HepG2 (cell line): ENCODE data around the gene GRM7. TPM values are rescaled to one million over a fixed set of nuclear protein-coding genes. Genes with fewer than 3 reads are reported as not detected.

ENCODE experiments used
- ATAC-seq: fragments of 200-7000 bp; cut with Tn5 transposase; 3 replicates; pipeline ENCODE4 v1.9.1; 2020; ENCODE audit warnings: mild to moderate bottlenecking, moderate library complexity
- BruUV-seq: library from RNA; stranded (reverse); fragments of 400-500 nt; replicated peaks from 2 replicates; lab custom pipeline; 2021; lab: Mats Ljungman, UMichigan
- CTCF ChIA-PET: fragments of 300-600 bp; formaldehyde crosslinking; extraction: SDS; loops from one replicate; lab custom pipeline; 2021; ENCODE audit warnings: low total read pairs, inconsistent platforms, low intra/inter-chr PET ratio; lab: Yijun Ruan, JAX
- POLR2A ChIA-PET: fragments of 350-600 bp; sonication (Branson Sonifier 250); formaldehyde crosslinking; loops from one replicate; lab custom pipeline; 2020; ENCODE audit warnings: antibody characterized with exemption, inconsistent platforms; lab: Yijun Ruan, JAX
- DNase-seq: peaks from one replicate; pipeline ENCODE4 v3.0.0-alpha.2; 2015; ENCODE audit warnings: low spot score
- FAIRE-seq: peaks from 3 replicates; lab custom pipeline; 2011; peaks lifted over from hg19 to GRCh38; lab: Jason Lieb, UNC
- H2AFZ ChIP-seq: one replicate; pipeline ENCODE4 v1.6.1; 2011; ENCODE audit warnings: low read length, inconsistent platforms
- H3K27ac ChIP-seq: fragments of 300-600 bp; 3 replicates; pipeline ENCODE4 v1.8.0; 2011; ENCODE audit warnings: mixed run types, mild to moderate bottlenecking, mixed read lengths, low read length, inconsistent platforms; ENCODE audit not compliant: insufficient read depth; ENCODE audit errors: extremely low read length
- H3K27me3 ChIP-seq, 2 experiments: fragments of 200-600 bp in 1 of 2; 2 replicates in 1 of 2; 3 replicates in 1 of 2; pipeline versions ENCODE4 v1.6.0 to v1.8.0; 2011; ENCODE audit warnings: low read length in 2 of 2, mild to moderate bottlenecking in 2 of 2, moderate library complexity in 2 of 2, inconsistent platforms in 1 of 2; ENCODE audit not compliant: insufficient read depth in 2 of 2, control insufficient read depth in 1 of 2
- H3K36me3 ChIP-seq, 2 experiments: fragments of 200-600 bp in 1 of 2; replicated peaks in 1 of 2; 2 replicates in 1 of 2; 3 replicates in 1 of 2; pipeline versions ENCODE4 v1.5.1 to v1.8.0; 2011; ENCODE audit warnings: low read length in 2 of 2, inconsistent platforms in 1 of 2; ENCODE audit not compliant: insufficient read depth in 2 of 2, control insufficient read depth in 1 of 2
- H3K4me1 ChIP-seq: 2 replicates; pipeline ENCODE4 v1.5.1; 2012; ENCODE audit warnings: low read length, inconsistent platforms; ENCODE audit not compliant: insufficient read depth
- H3K4me2 ChIP-seq: 2 replicates; pipeline ENCODE4 v1.6.0; 2011; ENCODE audit warnings: low read depth, low read length, inconsistent platforms
- H3K4me3 ChIP-seq, 3 experiments: fragments of 200-600 bp in 1 of 3; sonication (generic), shearing (Covaris generic) in 1 of 3; replicated peaks in 1 of 3; 2 replicates each; pipeline ENCODE4 v1.5.1; 2011 to 2016; ENCODE audit warnings: low read length in 3 of 3, inconsistent platforms in 2 of 3, low read depth in 2 of 3, mild to moderate bottlenecking in 2 of 3, control low read depth in 1 of 3, mixed read lengths in 1 of 3; ENCODE audit not compliant: insufficient read depth in 1 of 3
- H3K79me2 ChIP-seq: one replicate; pipeline ENCODE4 v1.6.1; 2011; ENCODE audit warnings: low read length, inconsistent platforms; ENCODE audit not compliant: insufficient read depth
- H3K9ac ChIP-seq: 2 replicates; pipeline ENCODE4 v1.6.0; 2011; ENCODE audit warnings: mild to moderate bottlenecking, low read depth, low read length, inconsistent platforms; ENCODE audit not compliant: insufficient read depth
- H3K9me3 ChIP-seq: 2 replicates; pipeline ENCODE4 v1.5.1; 2012; ENCODE audit warnings: mild to moderate bottlenecking, low read length
- H4K20me1 ChIP-seq: 2 replicates; pipeline ENCODE4 v1.6.0; 2011; ENCODE audit warnings: inconsistent platforms, mild to moderate bottlenecking, low read length, moderate library complexity; ENCODE audit not compliant: insufficient read depth
- CHD4 ChIP-seq: fragments of 200-600 bp; sonication (generic); IDR thresholded peaks from 2 replicates; pipeline ENCODE4 v1.7.0; 2017; ENCODE audit warnings: mild to moderate bottlenecking, low read length, borderline replicate concordance
- CREB3 ChIP-seq: sonication (generic); formaldehyde crosslinking; IDR thresholded peaks from 2 replicates; pipeline ENCODE4 v1.5.0; 2020; ENCODE audit warnings: missing genetic modification reagents
- DBP ChIP-seq: sonication (generic); formaldehyde crosslinking; IDR thresholded peaks from 2 replicates; pipeline ENCODE4 v1.4.0; 2020; ENCODE audit warnings: missing genetic modification reagents; ENCODE audit errors: not compliant biosample characterization
- ETV5 ChIP-seq: IDR thresholded peaks from 2 replicates; pipeline ENCODE4 v1.6.1; 2018; ENCODE audit warnings: missing biosample characterization, missing genetic modification reagents, inconsistent platforms, borderline replicate concordance
- GPN1 ChIP-seq: sonication (generic); formaldehyde crosslinking; IDR thresholded peaks from 2 replicates; pipeline ENCODE4 v1.5.1; 2020; ENCODE audit warnings: missing genetic modification reagents, borderline replicate concordance
- MEF2D ChIP-seq: sonication (generic); formaldehyde crosslinking; IDR thresholded peaks from 2 replicates; pipeline ENCODE4 v1.5.1; 2020; ENCODE audit warnings: mild to moderate bottlenecking, missing genetic modification reagents
- SSRP1 ChIP-seq: IDR thresholded peaks from 2 replicates; pipeline ENCODE4 v1.6.1; 2016; ENCODE audit warnings: control low read depth
- UBTF ChIP-seq: sonication (generic); formaldehyde crosslinking; IDR thresholded peaks from 2 replicates; pipeline ENCODE4 v1.4.0; 2020; ENCODE audit warnings: mild to moderate bottlenecking, missing genetic modification reagents
- ZGPAT ChIP-seq: IDR thresholded peaks from 2 replicates; pipeline ENCODE4 v1.6.1; 2016; ENCODE audit warnings: mild to moderate bottlenecking
- ZNF138 ChIP-seq: sonication (generic); formaldehyde crosslinking; IDR thresholded peaks from 2 replicates; pipeline ENCODE4 v1.5.0; 2020; ENCODE audit warnings: mild to moderate bottlenecking, low read depth, missing genetic modification reagents
- ZNF234 ChIP-seq: sonication (generic); formaldehyde crosslinking; conservative IDR thresholded peaks from 2 replicates; pipeline ENCODE4 v1.5.1; 2020; ENCODE audit warnings: mild to moderate bottlenecking, missing genetic modification reagents
- ZNF3 ChIP-seq: IDR thresholded peaks from 2 replicates; pipeline ENCODE4 v1.7.0; 2017; ENCODE audit warnings: inconsistent platforms
- ZNF558 ChIP-seq: sonication (generic); formaldehyde crosslinking; IDR thresholded peaks from 2 replicates; pipeline ENCODE4 v1.9.0; 2022; ENCODE audit warnings: mild to moderate bottlenecking, missing genetic modification reagents, borderline replicate concordance
- ZNF577 ChIP-seq: sonication (generic); formaldehyde crosslinking; IDR thresholded peaks from 2 replicates; pipeline ENCODE4 v1.4.0; 2020; ENCODE audit warnings: mild to moderate bottlenecking, low read depth, missing genetic modification reagents, borderline replicate concordance
- ZNF737 ChIP-seq: sonication (generic); formaldehyde crosslinking; IDR thresholded peaks from 2 replicates; pipeline ENCODE4 v1.5.0; 2020; ENCODE audit warnings: missing genetic modification reagents, mild to moderate bottlenecking, borderline replicate concordance
- WGBS: methylation state at CpG from one replicate; pipeline ENCODE4 v1.1.6; 2017; ENCODE audit warnings: low lambda C conversion rate; 5-methylcytosine and 5-hydroxymethylcytosine counted together
- in situ Hi-C: cut with HindIII; loops from 2 replicates; pipeline ENCODE4 v1.10.0; 2017; ENCODE audit warnings: low pct_unique_long_range_greater_than_20kb; ENCODE audit not compliant: extremely low pct_ligation_motif_present
- intact Hi-C: fragments of 100-400 bp; cut with micrococcal nuclease; formaldehyde crosslinking; loops from one replicate; pipeline ENCODE4 v1.10.0; 2022; ENCODE audit not compliant: unreplicated experiment
- polyA plus RNA-seq, 8 experiments: library from polyadenylated mRNA; depleted of rRNA in 3 of 8; stranded (reverse) in 7 of 8; unstranded in 1 of 8; fragments of >200 nt; fragmentation: Illumina TruSeq in 4 of 8; extraction: Trizol in 4 of 8; gene quantifications; 2 replicates each; pipeline versions ENCODE4 v1.2.1 to v1.2.3, GENCODE V29; 2011 to 2016; ENCODE audit warnings: low read depth in 4 of 8, missing spikeins in 1 of 8, mixed read lengths in 1 of 8; ENCODE audit not compliant: insufficient read depth in 1 of 8
- total RNA-seq, 5 experiments: library from RNA; depleted of rRNA; stranded (reverse); fragments of >200 nt; fragmentation: Illumina TruSeq; extraction: Trizol; gene quantifications; 2 replicates each; pipeline ENCODE4 v1.2.3, GENCODE V29; 2016; ENCODE audit warnings: low read depth in 1 of 5

The GRM7 gene
- total and polyA plus RNA-seq, 2 of the 13 experiments (the other 11 are each of a cell fraction or from before 2014, with no cell fraction given): not detected

GRCh38 chr3:7518456-7518855 lies 657.5 kb downstream of the GRM7 start:
- POLR2A ChIA-PET: no interaction called here
- CTCF ChIA-PET: no interaction called here
- intact Hi-C loops: no loop called here

GRCh38 chr3:7520059-7520458 lies 659.1 kb downstream of the GRM7 start:
- Histone ChIP-seq H3K27ac (no peak overlapping the region), H3K27me3 (no peaks in the 10 kb centered on the region), H3K9me3 (peaks cover 68% of the 10 kb centered on the region), H4K20me1 (no peaks in the 10 kb centered on the region), H2AFZ (no peak overlapping the region), H3K4me1 (no peaks in the 10 kb centered on the region), H3K79me2 (no peaks in the 10 kb centered on the region), H3K36me3 (no peaks in the 10 kb centered on the region), H3K4me3 (no peak overlapping the region), H3K4me2 (no peak overlapping the region), H3K9ac (no peak overlapping the region)
- in situ Hi-C loops (no loop called here), intact Hi-C loops (no loop called here)
- ChIA-PET POLR2A (no interaction called here), CTCF (no interaction called here)
- WGBS: 0% methylated on average over 1 of the region's 1 CpG
- no peak for FAIRE-seq
- no TSS peak for BruUV-seq
- no peak for DNase-seq
- no peak for ATAC-seq
- TF ChIP-seq ZGPAT (CRISPR knock-in tag): no peak
- no peak for TF ChIP-seq SSRP1
- TF ChIP-seq CHD4: no peak
- no peak for TF ChIP-seq GPN1 (CRISPR knock-in tag)
- no peak for TF ChIP-seq DBP (CRISPR knock-in tag)
- TF ChIP-seq ZNF577 (CRISPR knock-in tag): no peak
- TF ChIP-seq ZNF3: no peak
- TF ChIP-seq ZNF737: no peak
- no peak for TF ChIP-seq ZNF138 (CRISPR knock-in tag)
- no peak for TF ChIP-seq UBTF (CRISPR knock-in tag)
- no peak for TF ChIP-seq ZNF558 (CRISPR knock-in tag)
- no peak for TF ChIP-seq ETV5 (CRISPR knock-in tag)
- no peak for TF ChIP-seq MEF2D (CRISPR knock-in tag)
- no peak for TF ChIP-seq CREB3 (CRISPR knock-in tag)

More at GRCh38 chr3:7518456-7518855, 657.5 kb downstream of the GRM7 start:
- H3K4me3 ChIP-seq: no peak overlapping the region
- no peak overlapping the region for H3K4me2 ChIP-seq
- no peak overlapping the region for H3K9ac ChIP-seq
- H2AFZ ChIP-seq: no peak overlapping the region
- ATAC-seq (no peak), FAIRE-seq (no peak), DNase-seq (no peak)
- no peaks in the 10 kb centered on the region for H3K27me3 ChIP-seq
- BruUV-seq: no TSS peak
- H3K79me2 ChIP-seq: no peaks in the 10 kb centered on the region
- in situ Hi-C loops: no loop called here
- H3K4me1 ChIP-seq: no peaks in the 10 kb centered on the region
- no peak for TF ChIP-seq ZNF234 (CRISPR knock-in tag)
- no peaks in the 10 kb centered on the region for H3K36me3 ChIP-seq
- H3K27ac ChIP-seq: no peak overlapping the region
- no peaks in the 10 kb centered on the region for H4K20me1 ChIP-seq
- peaks cover 64% of the 10 kb centered on the region for H3K9me3 ChIP-seq
